HS-27A (cell line): ENCODE measurements around the gene FPR2.
"Not testable (repeated sequence)": the region's sequence is repeated elsewhere in the genome, so short reads cannot be mapped to it uniquely, and the experiment has no call there.

Experiments used
- DNase-seq: peaks from one replicate; pipeline ENCODE4 v3.0.0-alpha.2; 2012; ENCODE audit warnings: low read depth, missing footprints

FPR2 gene, protein sequence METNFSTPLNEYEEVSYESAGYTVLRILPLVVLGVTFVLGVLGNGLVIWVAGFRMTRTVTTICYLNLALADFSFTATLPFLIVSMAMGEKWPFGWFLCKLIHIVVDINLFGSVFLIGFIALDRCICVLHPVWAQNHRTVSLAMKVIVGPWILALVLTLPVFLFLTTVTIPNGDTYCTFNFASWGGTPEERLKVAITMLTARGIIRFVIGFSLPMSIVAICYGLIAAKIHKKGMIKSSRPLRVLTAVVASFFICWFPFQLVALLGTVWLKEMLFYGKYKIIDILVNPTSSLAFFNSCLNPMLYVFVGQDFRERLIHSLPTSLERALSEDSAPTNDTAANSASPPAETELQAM

GRCh38 chr19:51760697-51761356 lies at the start of gene FPR2:
FPR2 (plus strand) TSS chr19:51761180; CDS start chr19:51768659, 7,479 bp downstream.
- no peak for DNase-seq

DNA sequence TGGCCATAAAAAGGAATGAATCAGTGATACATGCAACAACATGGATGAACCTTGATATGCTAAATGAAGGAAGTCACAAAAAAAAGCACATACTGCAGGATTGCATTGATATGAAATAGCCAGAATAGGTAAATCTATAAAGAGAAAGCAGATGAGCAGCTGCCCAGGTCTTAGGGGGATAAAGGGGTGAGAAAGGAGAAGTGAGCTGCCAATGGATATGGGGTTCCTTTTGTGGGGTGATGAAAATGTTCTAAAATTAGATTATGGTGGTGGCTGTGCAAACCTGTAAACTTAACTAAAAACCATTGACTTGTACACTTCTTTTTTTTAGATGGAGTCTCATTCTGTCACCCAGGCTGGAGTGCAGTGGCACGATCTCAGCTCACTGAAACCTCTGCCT lies 49.3 kb upstream of the FPR2 start:
- DNase-seq = no peak

DNA sequence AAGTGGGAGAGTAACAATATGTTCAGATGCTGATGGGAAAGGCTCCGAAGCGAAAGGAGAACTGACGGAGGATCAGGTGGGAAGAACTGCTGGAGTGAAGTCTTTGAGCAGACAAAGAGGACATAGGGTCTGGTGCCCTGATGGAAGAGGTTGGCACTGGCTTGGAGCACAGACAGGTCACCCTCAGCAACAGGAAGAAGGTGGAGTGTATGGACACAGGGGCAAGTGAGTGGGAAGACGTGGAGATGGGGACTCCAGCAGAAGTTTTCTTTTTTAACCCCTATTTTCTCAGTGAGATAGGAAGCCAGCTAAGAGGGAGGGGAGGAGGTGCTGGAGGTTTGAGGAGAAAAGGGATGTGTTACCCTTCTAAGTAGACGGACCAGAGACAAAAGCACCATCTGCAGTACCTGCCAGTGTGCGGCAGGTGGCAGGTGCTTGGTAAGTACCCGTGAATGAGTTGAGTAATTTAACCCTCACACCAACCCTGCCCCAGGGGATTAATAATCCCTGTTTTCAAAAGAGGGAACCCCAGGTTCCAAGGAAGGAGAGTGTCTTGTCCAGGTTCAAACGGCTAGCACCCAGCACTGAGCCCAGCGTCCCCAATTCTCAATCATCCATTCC lies 48.4 kb upstream of the FPR2 start:
- DNase-seq = no peak

DNA sequence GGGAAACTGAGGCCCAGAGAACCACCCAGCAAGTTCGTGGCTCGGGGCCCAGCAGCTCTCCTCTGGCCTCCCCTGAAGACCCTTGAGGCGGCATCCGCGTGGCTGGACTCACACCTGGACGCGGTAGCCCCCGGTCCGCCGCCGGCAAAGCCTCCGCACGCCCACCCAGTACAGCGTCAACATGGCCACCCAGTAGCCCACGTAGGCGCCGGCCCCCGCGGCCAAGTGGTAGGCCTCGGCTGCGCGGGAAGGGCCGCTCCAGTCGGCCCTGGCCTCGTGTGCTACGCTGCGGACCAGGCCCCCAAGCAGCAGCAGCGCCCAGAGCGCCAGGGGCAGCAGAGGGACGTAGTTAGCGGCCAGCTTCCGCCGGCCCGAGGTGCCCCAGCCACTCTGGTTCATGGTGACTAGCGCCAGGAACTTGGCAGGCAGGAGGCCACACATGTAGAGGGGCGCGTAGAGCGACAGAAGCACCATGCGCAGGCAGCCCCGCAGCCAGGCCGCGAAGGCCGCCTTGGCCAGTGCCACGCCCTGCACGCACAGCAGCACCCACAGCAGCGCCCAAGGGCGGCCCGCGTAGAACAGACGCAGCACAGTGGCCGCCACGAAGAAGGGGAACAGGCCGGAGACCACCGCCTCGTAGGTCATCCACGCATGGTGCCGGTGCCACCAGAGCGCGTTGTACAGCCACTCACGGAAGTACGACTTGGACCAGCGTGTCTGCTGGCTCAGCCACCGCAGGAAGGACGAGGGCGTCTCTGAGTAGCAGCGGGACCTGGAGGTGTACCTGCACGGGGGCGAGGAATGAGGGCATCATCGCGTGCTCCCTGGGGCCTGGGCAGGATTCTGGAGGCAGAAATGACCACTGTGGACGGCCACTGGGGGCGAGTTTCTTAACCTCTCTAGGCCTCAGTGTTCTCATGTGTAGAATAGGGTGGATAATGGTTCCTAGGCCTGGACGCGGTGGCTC lies 47.4 kb upstream of the FPR2 start:
- no peak for DNase-seq

DNA sequence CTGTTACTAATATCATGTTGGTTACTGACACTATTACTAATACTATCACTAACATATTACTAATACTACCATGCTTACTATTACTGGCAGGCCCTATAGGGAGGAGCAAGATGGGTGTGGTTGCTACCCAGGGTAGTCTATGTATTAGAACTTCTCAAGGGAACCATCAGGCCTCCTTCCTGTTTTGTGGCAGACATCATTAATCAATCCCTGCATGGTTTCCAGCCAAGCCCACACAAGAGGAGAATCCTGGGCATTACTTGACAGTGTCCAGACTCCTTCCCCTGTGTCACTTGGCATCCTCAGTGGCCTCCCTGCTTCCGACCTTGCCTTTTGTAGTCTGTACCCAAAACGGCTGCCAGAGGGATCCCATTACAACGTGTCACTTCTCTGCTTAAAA lies 46.1 kb upstream of the FPR2 start:
- DNase-seq = no peak

GRCh38 chr19:51715850-51716249 lies 45.1 kb upstream of the FPR2 start:
- no peak for DNase-seq

DNA sequence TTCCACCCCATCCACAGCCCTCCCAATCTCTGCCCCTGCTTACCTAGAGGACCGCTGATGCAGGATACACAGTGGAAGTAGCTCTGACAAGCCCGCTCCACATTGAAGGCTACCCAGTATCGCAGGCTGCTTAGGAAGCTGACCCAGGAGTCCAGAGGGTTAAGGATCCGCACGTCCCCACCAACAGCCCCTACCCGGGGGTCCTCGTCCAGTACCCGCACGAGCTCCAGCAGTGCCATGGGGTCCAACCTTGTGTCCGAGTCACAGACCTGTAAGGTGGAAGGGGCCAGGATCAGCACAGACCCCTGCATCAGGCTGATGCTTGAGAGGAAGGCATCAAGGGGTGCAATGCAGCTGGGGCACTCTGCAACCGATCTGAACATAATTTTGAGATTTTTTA lies 44.1 kb upstream of the FPR2 start:
- no peak for DNase-seq

GRCh38 chr19:51719251-51719988 lies 41.6 kb upstream of the FPR2 start:
- no peak for DNase-seq

GRCh38 chr19:51721905-51722304 lies 39.1 kb upstream of the FPR2 start:
- DNase-seq = no peak

DNA sequence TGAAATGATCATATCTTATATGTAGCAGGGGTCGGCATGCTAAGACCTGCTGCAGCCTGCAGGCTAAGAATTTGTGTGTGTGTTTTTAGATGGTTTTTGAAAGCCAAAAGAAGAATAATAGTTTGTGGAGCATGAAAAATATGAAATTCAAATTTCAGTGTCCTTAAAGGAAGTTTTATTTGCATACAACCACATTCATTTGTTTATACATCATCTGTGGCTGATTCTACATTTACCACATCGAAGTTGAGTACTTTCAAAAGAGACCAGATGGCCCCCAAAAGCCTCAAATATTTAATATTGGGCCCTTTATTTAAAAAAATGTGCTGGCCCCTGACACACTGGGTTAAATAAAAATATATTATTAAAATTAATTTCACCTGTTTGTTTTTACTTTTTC lies 38.5 kb upstream of the FPR2 start:
- DNase-seq = no peak

DNA sequence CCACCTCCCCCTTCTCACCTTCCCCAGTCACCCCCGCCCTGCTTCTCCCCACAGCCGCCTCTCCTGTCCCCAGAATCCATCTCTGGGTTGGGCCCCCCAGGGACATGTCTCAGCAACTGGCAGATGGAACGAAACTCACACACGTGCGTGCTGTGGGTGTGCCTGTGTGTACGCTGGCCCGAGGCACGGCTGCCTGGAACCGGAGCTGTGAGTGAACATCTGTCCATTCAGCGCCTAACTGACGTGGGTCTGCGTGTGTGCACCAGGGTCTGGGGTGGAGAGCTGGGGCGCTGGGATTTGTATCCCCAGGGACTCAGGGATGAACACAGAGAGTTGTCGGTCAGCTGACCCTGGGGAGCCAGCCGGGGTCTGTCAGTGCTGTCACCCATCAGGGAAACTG lies 36.4 kb upstream of the FPR2 start:
- no peak for DNase-seq

DNA sequence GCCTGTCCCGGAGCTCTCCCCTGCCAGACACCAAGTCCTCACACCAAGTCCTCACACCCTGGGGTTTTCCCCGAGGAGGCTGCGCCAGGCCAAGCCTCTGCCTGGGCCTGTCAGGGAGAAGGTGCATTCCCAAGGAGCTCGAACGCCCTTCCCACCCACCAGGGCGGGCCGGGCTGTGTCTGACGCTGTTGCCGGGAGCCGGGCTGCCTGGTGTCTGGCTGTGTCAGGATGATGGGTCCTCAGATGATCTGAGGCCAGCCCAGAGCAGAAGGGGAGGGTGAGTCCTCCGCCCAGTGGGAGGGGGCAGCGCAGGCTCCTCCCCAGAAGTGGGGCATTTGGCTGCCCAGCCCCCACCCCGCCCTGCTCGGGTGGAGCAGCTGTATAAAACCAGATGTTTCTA lies 34.9 kb upstream of the FPR2 start:
- DNase-seq = no peak

GRCh38 chr19:51727349-51727880 lies 33.6 kb upstream of the FPR2 start:
- DNase-seq = peak; percentile 64

- no peak for DNase-seq
Observed at GRCh38 chr19:51729781-51730180, 31.2 kb upstream of the FPR2 start.

DNA sequence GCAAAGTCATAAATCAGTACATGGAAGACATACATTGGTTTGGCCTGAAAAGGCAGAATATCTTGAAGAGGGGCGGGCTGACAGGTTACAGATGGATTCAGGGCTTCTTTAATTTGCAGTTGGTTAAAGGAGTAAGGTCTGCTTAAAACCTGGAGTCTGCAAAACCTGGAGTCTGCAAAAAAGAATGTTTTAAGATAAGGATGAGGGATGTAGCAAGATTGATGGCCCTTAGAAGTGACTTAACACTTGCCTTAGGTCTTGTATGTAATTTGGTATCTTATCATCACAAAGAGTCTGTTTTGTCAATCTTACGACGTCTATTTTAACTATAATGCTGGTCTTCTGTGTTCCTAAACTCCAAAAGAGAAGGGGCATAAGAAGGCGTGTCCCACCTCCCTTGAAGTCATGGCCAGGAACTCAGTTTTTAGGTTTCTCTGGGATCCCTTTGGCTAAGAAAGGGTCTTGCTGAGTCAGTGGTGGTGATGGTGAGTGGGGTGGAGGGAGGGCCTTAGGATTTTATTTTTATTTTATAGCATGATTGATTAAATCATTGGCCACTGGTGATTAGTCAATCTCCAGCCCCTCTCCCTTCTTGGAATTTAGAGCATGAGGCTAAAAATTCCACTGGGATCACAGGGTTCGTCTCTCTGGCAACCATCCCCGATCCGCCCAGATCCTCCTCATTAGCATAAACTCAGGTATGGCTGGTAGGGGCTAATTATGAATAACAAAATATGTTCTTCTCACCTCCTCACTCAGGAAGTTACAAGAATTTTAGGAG lies 27.0 kb upstream of the FPR2 start:
- no peak for DNase-seq

GRCh38 chr19:51735759-51736449 lies 25.1 kb upstream of the FPR2 start:
- DNase-seq = peak; percentile 75

GRCh38 chr19:51737389-51737788 lies 23.6 kb upstream of the FPR2 start:
- no peak for DNase-seq

- no peak for DNase-seq
Observed at GRCh38 chr19:51737924-51738323, 23.1 kb upstream of the FPR2 start.

DNA sequence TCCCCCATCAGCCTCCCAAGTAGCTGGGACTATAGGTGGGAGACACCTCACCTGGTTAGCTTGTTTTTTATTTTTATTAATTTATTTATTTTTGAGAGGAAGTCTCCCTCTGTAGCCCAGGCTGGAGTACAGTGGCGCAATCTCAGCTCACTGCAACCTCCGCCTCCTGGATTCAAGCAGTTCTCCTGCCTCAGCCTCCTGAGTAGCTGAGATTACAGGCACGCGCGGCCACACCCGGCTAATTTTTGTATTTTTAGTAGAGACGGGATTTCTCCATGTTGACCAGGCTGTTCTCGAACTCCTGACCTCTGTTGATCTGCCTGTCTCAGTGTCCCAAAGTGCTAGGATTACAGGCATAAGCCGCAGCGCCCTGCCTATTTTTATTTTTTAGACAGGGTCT lies 22.5 kb upstream of the FPR2 start:
- DNase-seq = not testable (repeated sequence)
